Cardiac septum (tissue), 1 donor: Measurements from ENCODE around the gene SIRT3. TPM values are rescaled to one million over a fixed set of nuclear protein-coding genes. Genes with fewer than 3 reads are reported as not detected.
A peak's percentile ranks its signal among the peaks of the same experiment; 100 is the strongest.
"Not testable (repeated sequence)": the region's sequence is repeated elsewhere in the genome, so short reads cannot be mapped to it uniquely, and the experiment has no call there.

Experiments used
- DNase-seq: peaks from one replicate; pipeline ENCODE4 v3.0.0-alpha.2; 2020; ENCODE audit warnings: low spot score
- intact Hi-C: fragments of 100-400 bp; cut with DNase I; formaldehyde crosslinking; loops from one replicate; pipeline ENCODE4 v1.14.0; 2022
- total RNA-seq: library from RNA; stranded (reverse); fragmentation: NEBNext Ultra II Directional; extraction: Animal tissue kit (Norgen Biotek cat#: 25700); gene quantifications from one replicate; pipeline ENCODE4 v1.2.1, GENCODE V29; 2021
- donor health status: DM: no; HTN: no; CAD: no.

The SIRT3 gene
- total RNA-seq, 1 donor from 2014 or later, result 27.0 TPM

GRCh38 chr11:250740-251299 is 14.7 kb upstream of the SIRT3 start:
- intact Hi-C loops, result no loop called here

GRCh38 chr11:250274-250673 is 14.1 kb upstream of the SIRT3 start:
- intact Hi-C loops, result no loop called here

More at GRCh38 chr11:250740-251299, 14.7 kb upstream of the SIRT3 start:
- DNase-seq, result peak; percentile 85

GRCh38 chr11:249062-249461 is 12.9 kb upstream of the SIRT3 start:
- intact Hi-C loops, result no loop called here
- no peak for DNase-seq

More at GRCh38 chr11:250274-250673, 14.1 kb upstream of the SIRT3 start:
- no peak for DNase-seq

- DNase-seq, result no peak
- intact Hi-C loops, result no loop called here
Observed at GRCh38 chr11:244376-244775, 8.2 kb upstream of the SIRT3 start.

- no peak for DNase-seq
- intact Hi-C loops, result no loop called here
Observed at GRCh38 chr11:241634-242033, 5.5 kb upstream of the SIRT3 start.

GRCh38 chr11:240315-240714 is 4.2 kb upstream of the SIRT3 start:
- intact Hi-C loops, result no loop called here
- DNase-seq, result no peak

GRCh38 chr11:238346-238745 is 2.2 kb upstream of the SIRT3 start:
- DNase-seq, result not testable (repeated sequence)
- intact Hi-C loops, result loop anchor here (10.0 kb wide), 1 partner anchor 266 kb away; the partner anchor contains the start of gene RNH1

- intact Hi-C loops, result loop anchor here (1.0 to 10.0 kb wide), 2 partner anchors 29 to 268 kb away; partner anchors contain the start of gene RNH1
- peak; percentile 96 for DNase-seq
Observed at GRCh38 chr11:236774-237767, 929 bp upstream of the SIRT3 start, which contains the start of gene PSMD13. Gene PSMD13, plus strand, starts transcription at chr11:236976. Its CDS starts 74 bp downstream, at chr11:237050.

GRCh38 chr11:235609-235996 is 539 bp downstream of the SIRT3 start:
- no peak for DNase-seq
- intact Hi-C loops, result loop anchor here (10.0 kb wide), 1 partner anchor 269 kb away; the partner anchor contains the start of gene RNH1

- intact Hi-C loops, result loop anchor here (10.0 kb wide), 1 partner anchor 270 kb away; the partner anchor contains the start of gene RNH1
Observed at GRCh38 chr11:235180-235579, 962 bp downstream of the SIRT3 start.

GRCh38 chr11:232783-233565 is 3.2 kb downstream of the SIRT3 start:
- DNase-seq, result no peak
- intact Hi-C loops, result loop anchor here (10.0 kb wide), 1 partner anchor 272 kb away; the partner anchor contains the start of gene RNH1

More at GRCh38 chr11:235180-235579, 962 bp downstream of the SIRT3 start:
- no peak for DNase-seq

GRCh38 chr11:230431-230830 is 5.7 kb downstream of the SIRT3 start:
- intact Hi-C loops, result loop anchor here (10.0 kb wide), 1 partner anchor 274 kb away; the partner anchor contains the start of gene RNH1
- DNase-seq, result no peak

GRCh38 chr11:227824-228379 is 8.2 kb downstream of the SIRT3 start:
- intact Hi-C loops, result no loop called here

GRCh38 chr11:225734-226453 is 10.2 kb downstream of the SIRT3 start:
- intact Hi-C loops, result no loop called here
- no peak for DNase-seq

More at GRCh38 chr11:227824-228379, 8.2 kb downstream of the SIRT3 start:
- DNase-seq, result no peak

GRCh38 chr11:224424-224823 is 11.7 kb downstream of the SIRT3 start:
- intact Hi-C loops, result no loop called here
- DNase-seq, result no peak

- no peak for DNase-seq
- intact Hi-C loops, result no loop called here
Observed at GRCh38 chr11:223884-224283, 12.3 kb downstream of the SIRT3 start.

- no peak for DNase-seq
- intact Hi-C loops, result no loop called here
Observed at GRCh38 chr11:223026-223789, 12.9 kb downstream of the SIRT3 start.
